HCT116 (cell line): ENCODE measurements around the gene NNT. TPM values are rescaled to one million over a fixed set of nuclear protein-coding genes. Genes with fewer than 3 reads are reported as not detected.

Experiments
- ATAC-seq: fragments of 200-7000 bp; cut with Tn5 transposase; 2 replicates; pipeline ENCODE4 v1.9.1; 2020; ENCODE audit warnings: mild to moderate bottlenecking, moderate library complexity
- BruUV-seq: library from RNA; stranded (reverse); fragments of 400-500 nt; replicated peaks from 2 replicates; lab custom pipeline; 2021; lab: Mats Ljungman, UMichigan
- CTCF ChIA-PET: fragments of 300-600 bp; sonication (Branson Sonifier 250); formaldehyde crosslinking; loops from one replicate; lab custom pipeline; 2021; ENCODE audit warnings: antibody characterized with exemption; lab: Charles Lee
- POLR2A ChIA-PET: fragments of 300-600, 350-600 bp; sonication (Branson Sonifier 250); formaldehyde crosslinking; loops from one replicate; lab custom pipeline; 2021; ENCODE audit warnings: antibody characterized with exemption; lab: Charles Lee
- RAD21 ChIA-PET, 2 experiments: fragments of 300-600 bp; sonication (Branson Sonifier 250); formaldehyde crosslinking; loops; one replicate each; lab custom pipeline; 2023; ENCODE audit warnings: low total read pairs in 2 of 2; ENCODE audit not compliant: uncharacterized antibody in 2 of 2, unreplicated experiment in 2 of 2, low non-redundant PET in 1 of 2; lab: Charles Lee
- DNase-seq: peaks from one replicate; pipeline ENCODE4 v3.0.0-alpha.2; 2010; ENCODE audit warnings: low read depth, low spot score
- H2AFZ ChIP-seq: fragments of 200-600 bp; shearing (Covaris generic), sonication (generic); 2 replicates; pipeline ENCODE4 v1.6.1; 2017; ENCODE audit warnings: low read depth, mixed run types, mixed read lengths, antibody characterized with exemption, low read length; ENCODE audit not compliant: poor library complexity, severe bottlenecking
- H3K27ac ChIP-seq: 2 replicates; pipeline ENCODE4 v1.5.1; 2012; ENCODE audit warnings: low read depth, low read length
- H3K27me3 ChIP-seq: fragments of 200-600 bp; sonication (generic); 2 replicates; pipeline ENCODE4 v1.6.1; 2016; ENCODE audit warnings: mixed run types, low read length, mixed read lengths; ENCODE audit not compliant: insufficient read depth
- H3K36me3 ChIP-seq, 2 experiments: fragments of 200-500 bp in 1 of 2; fragments of 200-600 bp in 1 of 2; sonication (Bioruptor generic) in 1 of 2; sonication (generic) in 1 of 2; 2 replicates each; pipeline versions ENCODE4 v1.5.1 to v1.6.1; 2014 to 2016; ENCODE audit warnings: low read length in 2 of 2, inconsistent platforms in 1 of 2, mixed read lengths in 1 of 2, mixed run types in 1 of 2; ENCODE audit not compliant: insufficient read depth in 2 of 2, control insufficient read depth in 1 of 2
- H3K4me1 ChIP-seq, 2 experiments: fragments of 200-600 bp in 1 of 2; sonication (generic) in 1 of 2; 2 replicates each; pipeline versions ENCODE4 v1.5.1 to v1.6.1; 2012 to 2017; ENCODE audit warnings: low read length in 2 of 2, inconsistent platforms in 1 of 2, mild to moderate bottlenecking in 1 of 2, mixed read lengths in 1 of 2, mixed run types in 1 of 2, moderate library complexity in 1 of 2; ENCODE audit not compliant: insufficient read depth in 2 of 2, control insufficient read depth in 1 of 2
- H3K4me2 ChIP-seq: fragments of 200-600 bp; sonication (generic); 2 replicates; pipeline ENCODE4 v1.6.1; 2017; ENCODE audit warnings: mixed run types, low read length, mixed read lengths
- H3K4me3 ChIP-seq, 2 experiments: fragments of 200-600 bp in 1 of 2; sonication (generic) in 1 of 2; replicated peaks in 1 of 2; 2 replicates each; pipeline ENCODE4 v1.5.1; 2011 to 2016; ENCODE audit warnings: low read length in 2 of 2, control low read depth in 1 of 2, low read depth in 1 of 2, mild to moderate bottlenecking in 1 of 2, mixed read lengths in 1 of 2, mixed run types in 1 of 2
- H3K79me2 ChIP-seq: fragments of 200-600 bp; sonication (generic); 2 replicates; pipeline ENCODE4 v1.6.1; 2017; ENCODE audit warnings: mild to moderate bottlenecking, mixed run types, low read length, moderate library complexity, mixed read lengths; ENCODE audit not compliant: insufficient read depth
- H3K9ac ChIP-seq: fragments of 200-600 bp; sonication (generic); 2 replicates; pipeline ENCODE4 v1.6.1; 2016; ENCODE audit warnings: low read length, mixed read lengths
- H3K9me2 ChIP-seq: fragments of 200-600 bp; sonication (generic), shearing (Covaris generic); 2 replicates; pipeline ENCODE4 v1.6.1; 2017; ENCODE audit warnings: mixed run types, mild to moderate bottlenecking, moderate library complexity; ENCODE audit not compliant: insufficient read depth
- H3K9me3 ChIP-seq, 2 experiments: fragments of 200-500 bp in 1 of 2; fragments of 200-600 bp in 1 of 2; sonication (Bioruptor generic) in 1 of 2; sonication (generic) in 1 of 2; 2 replicates each; pipeline ENCODE4 v1.6.1; 2014 to 2017; ENCODE audit warnings: low read length in 2 of 2, mixed read lengths in 2 of 2, inconsistent platforms in 1 of 2, low read depth in 1 of 2, mild to moderate bottlenecking in 1 of 2, mixed run types in 1 of 2, moderate library complexity in 1 of 2; ENCODE audit not compliant: control insufficient read depth in 1 of 2, insufficient read depth in 1 of 2
- H4K20me1 ChIP-seq: fragments of 200-600 bp; sonication (generic), shearing (Covaris generic); 2 replicates; pipeline ENCODE4 v1.6.1; 2017; ENCODE audit warnings: mixed run types, mild to moderate bottlenecking, moderate library complexity; ENCODE audit not compliant: insufficient read depth
- CBX3 ChIP-seq: IDR thresholded peaks from 2 replicates; pipeline ENCODE4 v1.6.1; 2012; ENCODE audit warnings: low read depth
- EGR1 ChIP-seq: IDR thresholded peaks from 2 replicates; pipeline ENCODE4 v1.6.1; 2012; ENCODE audit warnings: low read depth
- ELF1 ChIP-seq: IDR thresholded peaks from 2 replicates; pipeline ENCODE4 v1.6.1; 2012; ENCODE audit warnings: low read depth, borderline replicate concordance
- EZH2 ChIP-seq: fragments of 200-600 bp; sonication (generic); IDR thresholded peaks from 2 replicates; pipeline ENCODE4 v1.6.1; 2017; ENCODE audit warnings: antibody characterized with exemption, mixed run types
- FOSL1 ChIP-seq: IDR thresholded peaks from 2 replicates; pipeline ENCODE4 v1.6.1; 2012; ENCODE audit warnings: low read depth
- JUND ChIP-seq: IDR thresholded peaks from 2 replicates; pipeline ENCODE4 v1.6.1; 2012
- POLR2A ChIP-seq: IDR thresholded peaks from 2 replicates; pipeline ENCODE4 v1.7.0; 2011; ENCODE audit warnings: borderline replicate concordance; ENCODE audit not compliant: insufficient read depth, insufficient read length; ENCODE audit errors: extremely low read depth
- SIN3A ChIP-seq: IDR thresholded peaks from 2 replicates; pipeline ENCODE4 v1.6.1; 2012; ENCODE audit warnings: low read depth
- SP1 ChIP-seq: IDR thresholded peaks from 2 replicates; pipeline ENCODE4 v1.6.1; 2012; ENCODE audit warnings: low read depth
- TCF7L2 ChIP-seq: IDR thresholded peaks from 2 replicates; pipeline ENCODE4 v1.7.0; 2011; ENCODE audit warnings: borderline replicate concordance, inconsistent platforms; ENCODE audit not compliant: insufficient read depth, insufficient read length; ENCODE audit errors: extremely low read depth
- YY1 ChIP-seq: IDR thresholded peaks from 2 replicates; pipeline ENCODE4 v1.6.1; 2011; ENCODE audit warnings: low read length, low read depth, moderate library complexity, mild to moderate bottlenecking; ENCODE audit not compliant: insufficient replicate concordance; ENCODE audit errors: extremely low read depth
- ZBTB33 ChIP-seq: IDR thresholded peaks from 2 replicates; pipeline ENCODE4 v1.6.1; 2011; ENCODE audit warnings: mild to moderate bottlenecking, low read length, moderate library complexity; ENCODE audit not compliant: insufficient replicate concordance; ENCODE audit errors: extremely low read depth
- ZFX ChIP-seq: fragments of 450-650 bp; IDR thresholded peaks from 2 replicates; pipeline ENCODE4 v1.6.1; 2017
- intact Hi-C: fragments of 100-400 bp; cut with micrococcal nuclease; formaldehyde crosslinking; loops from 2 replicates; pipeline ENCODE4 v1.10.0; 2022
- total RNA-seq: library from RNA; stranded (reverse); gene quantifications from one replicate; pipeline ENCODE4 v1.2.1, GENCODE V29; 2021; ENCODE audit not compliant: unreplicated experiment
- TF ChIP-seq, protein P1 (sequence below), 3 experiments: fragments of 200-600 bp in 1 of 3; sonication (generic) in 1 of 3; IDR thresholded peaks in 2 of 3; conservative IDR thresholded peaks in 1 of 3; 2 replicates each; pipeline ENCODE4 v1.5.1; 2012 to 2017; ENCODE audit warnings: low read depth in 2 of 3, low read length in 2 of 3, antibody characterized with exemption in 1 of 3, borderline replicate concordance in 1 of 3, control low read depth in 1 of 3, mild to moderate bottlenecking in 1 of 3, mixed read lengths in 1 of 3, mixed run types in 1 of 3, moderate library complexity in 1 of 3; ENCODE audit not compliant: insufficient read depth in 1 of 3
- TF ChIP-seq, protein P2 (sequence below): IDR thresholded peaks from 2 replicates; pipeline ENCODE4 v1.6.1; 2012
- TF ChIP-seq, protein P3 (sequence below): IDR thresholded peaks from 2 replicates; pipeline ENCODE4 v1.6.1; 2012; ENCODE audit warnings: low read depth

The NNT gene
- total RNA-seq, 1 experiment from 2014 or later, result 0.32 TPM

DNA sequence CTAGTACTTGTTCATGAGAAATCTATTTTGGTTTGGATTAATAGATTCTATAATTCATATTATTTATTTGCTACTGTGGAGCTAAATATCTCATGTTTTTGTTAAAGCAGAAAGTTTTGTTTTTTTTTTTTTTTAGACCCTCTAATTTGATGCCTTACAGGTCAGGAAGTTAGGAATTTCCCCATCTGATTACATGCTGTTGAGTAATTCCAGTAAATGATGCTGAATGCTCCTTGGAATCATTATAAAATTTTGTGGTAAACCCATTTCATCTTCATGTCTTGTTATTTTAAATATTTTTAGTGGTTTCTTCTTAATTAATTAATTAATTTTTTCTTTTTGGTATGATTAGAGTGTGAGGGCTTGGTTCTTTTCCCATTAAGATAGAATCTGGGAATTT lies 35.6 kb downstream of the NNT start:
- Histone ChIP-seq H3K9me2 (no peaks in the 10 kb centered on the region), H3K4me2 (no peak overlapping the region), H4K20me1 (no peaks in the 10 kb centered on the region), H2AFZ (no peak overlapping the region), H3K4me1 (no peaks in the 10 kb centered on the region), H3K9me3 (no peaks in the 10 kb centered on the region), H3K36me3 (no peaks in the 10 kb centered on the region), H3K9ac (no peak overlapping the region), H3K27ac (no peak overlapping the region), H3K79me2 (no peaks in the 10 kb centered on the region), H3K4me3 (no peak overlapping the region), H3K27me3 (no peaks in the 10 kb centered on the region)
- no TSS peak for BruUV-seq
- TF ChIP-seq EZH2 (no peak), SIN3A (no peak), ZBTB33 (no peak), JUND (no peak), CBX3 (no peak), EGR1 (no peak), FOSL1 (no peak), ELF1 (no peak), SP1 (no peak), TCF7L2 (no peak), POLR2A (no peak), YY1 (no peak), ZFX (no peak)
- TF ChIP-seq, protein P1, sequence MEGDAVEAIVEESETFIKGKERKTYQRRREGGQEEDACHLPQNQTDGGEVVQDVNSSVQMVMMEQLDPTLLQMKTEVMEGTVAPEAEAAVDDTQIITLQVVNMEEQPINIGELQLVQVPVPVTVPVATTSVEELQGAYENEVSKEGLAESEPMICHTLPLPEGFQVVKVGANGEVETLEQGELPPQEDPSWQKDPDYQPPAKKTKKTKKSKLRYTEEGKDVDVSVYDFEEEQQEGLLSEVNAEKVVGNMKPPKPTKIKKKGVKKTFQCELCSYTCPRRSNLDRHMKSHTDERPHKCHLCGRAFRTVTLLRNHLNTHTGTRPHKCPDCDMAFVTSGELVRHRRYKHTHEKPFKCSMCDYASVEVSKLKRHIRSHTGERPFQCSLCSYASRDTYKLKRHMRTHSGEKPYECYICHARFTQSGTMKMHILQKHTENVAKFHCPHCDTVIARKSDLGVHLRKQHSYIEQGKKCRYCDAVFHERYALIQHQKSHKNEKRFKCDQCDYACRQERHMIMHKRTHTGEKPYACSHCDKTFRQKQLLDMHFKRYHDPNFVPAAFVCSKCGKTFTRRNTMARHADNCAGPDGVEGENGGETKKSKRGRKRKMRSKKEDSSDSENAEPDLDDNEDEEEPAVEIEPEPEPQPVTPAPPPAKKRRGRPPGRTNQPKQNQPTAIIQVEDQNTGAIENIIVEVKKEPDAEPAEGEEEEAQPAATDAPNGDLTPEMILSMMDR (IDR thresholded peaks at IDR 0.05 in 2 of 3, conservative IDR thresholded peaks at IDR 0.05 in 1 of 3; ENCODE audit: borderline replicate concordance in 1 of 3, insufficient read depth in 1 of 3, low read depth in 2 of 3, low read length in 2 of 3), result no peak
- TF ChIP-seq, protein P2, sequence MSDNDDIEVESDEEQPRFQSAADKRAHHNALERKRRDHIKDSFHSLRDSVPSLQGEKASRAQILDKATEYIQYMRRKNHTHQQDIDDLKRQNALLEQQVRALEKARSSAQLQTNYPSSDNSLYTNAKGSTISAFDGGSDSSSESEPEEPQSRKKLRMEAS, result no peak
- TF ChIP-seq, protein P3, sequence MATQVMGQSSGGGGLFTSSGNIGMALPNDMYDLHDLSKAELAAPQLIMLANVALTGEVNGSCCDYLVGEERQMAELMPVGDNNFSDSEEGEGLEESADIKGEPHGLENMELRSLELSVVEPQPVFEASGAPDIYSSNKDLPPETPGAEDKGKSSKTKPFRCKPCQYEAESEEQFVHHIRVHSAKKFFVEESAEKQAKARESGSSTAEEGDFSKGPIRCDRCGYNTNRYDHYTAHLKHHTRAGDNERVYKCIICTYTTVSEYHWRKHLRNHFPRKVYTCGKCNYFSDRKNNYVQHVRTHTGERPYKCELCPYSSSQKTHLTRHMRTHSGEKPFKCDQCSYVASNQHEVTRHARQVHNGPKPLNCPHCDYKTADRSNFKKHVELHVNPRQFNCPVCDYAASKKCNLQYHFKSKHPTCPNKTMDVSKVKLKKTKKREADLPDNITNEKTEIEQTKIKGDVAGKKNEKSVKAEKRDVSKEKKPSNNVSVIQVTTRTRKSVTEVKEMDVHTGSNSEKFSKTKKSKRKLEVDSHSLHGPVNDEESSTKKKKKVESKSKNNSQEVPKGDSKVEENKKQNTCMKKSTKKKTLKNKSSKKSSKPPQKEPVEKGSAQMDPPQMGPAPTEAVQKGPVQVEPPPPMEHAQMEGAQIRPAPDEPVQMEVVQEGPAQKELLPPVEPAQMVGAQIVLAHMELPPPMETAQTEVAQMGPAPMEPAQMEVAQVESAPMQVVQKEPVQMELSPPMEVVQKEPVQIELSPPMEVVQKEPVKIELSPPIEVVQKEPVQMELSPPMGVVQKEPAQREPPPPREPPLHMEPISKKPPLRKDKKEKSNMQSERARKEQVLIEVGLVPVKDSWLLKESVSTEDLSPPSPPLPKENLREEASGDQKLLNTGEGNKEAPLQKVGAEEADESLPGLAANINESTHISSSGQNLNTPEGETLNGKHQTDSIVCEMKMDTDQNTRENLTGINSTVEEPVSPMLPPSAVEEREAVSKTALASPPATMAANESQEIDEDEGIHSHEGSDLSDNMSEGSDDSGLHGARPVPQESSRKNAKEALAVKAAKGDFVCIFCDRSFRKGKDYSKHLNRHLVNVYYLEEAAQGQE, result no peak
- intact Hi-C loops, result loop anchor here (10.0 kb wide), 1 partner anchor 696 kb away; no protein-coding TSS in a partner anchor
- POLR2A ChIA-PET, result no interaction called here
- ATAC-seq (no peak), DNase-seq (no peak)
- CTCF ChIA-PET, result interaction anchor here (0.7 kb wide), 1 partner anchor 730 kb away, joined by 3 read pairs; no protein-coding TSS in a partner anchor
- RAD21 ChIA-PET, result no interaction called here
